GM18508 (cell line): ENCODE results near the gene MED31.
"Not testable (repeated sequence)": the region's sequence is repeated elsewhere in the genome, so short reads cannot be mapped to it uniquely, and the experiment has no call there.

Experiments
- ATAC-seq: cut with Tn5 transposase; IDR thresholded peaks from one replicate; pipeline ENCODE4 v1.9.1; 2021; ENCODE audit warnings: moderate number of reproducible peaks; ENCODE audit not compliant: insufficient read depth, unreplicated experiment

MED31 gene

DNA sequence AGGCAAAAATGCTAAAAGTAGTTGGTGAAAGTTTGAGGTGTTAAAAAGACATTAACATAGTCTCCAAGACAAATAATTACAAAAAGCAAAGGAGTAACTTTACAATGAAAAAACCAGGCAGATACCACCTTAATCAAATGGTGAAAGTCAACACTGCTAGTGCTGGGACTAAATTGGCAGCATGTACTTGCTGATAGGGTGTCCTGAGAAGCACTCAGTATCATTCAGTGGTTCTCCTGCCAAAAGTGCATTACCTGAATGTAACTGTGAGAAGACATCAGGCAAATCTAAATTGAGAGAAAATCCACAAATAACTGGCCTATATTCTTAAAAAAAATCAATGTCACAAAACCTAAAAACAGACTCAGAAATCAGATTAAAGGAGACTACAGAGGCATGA is 18.9 kb downstream of the MED31 start:
- no peak for ATAC-seq

DNA sequence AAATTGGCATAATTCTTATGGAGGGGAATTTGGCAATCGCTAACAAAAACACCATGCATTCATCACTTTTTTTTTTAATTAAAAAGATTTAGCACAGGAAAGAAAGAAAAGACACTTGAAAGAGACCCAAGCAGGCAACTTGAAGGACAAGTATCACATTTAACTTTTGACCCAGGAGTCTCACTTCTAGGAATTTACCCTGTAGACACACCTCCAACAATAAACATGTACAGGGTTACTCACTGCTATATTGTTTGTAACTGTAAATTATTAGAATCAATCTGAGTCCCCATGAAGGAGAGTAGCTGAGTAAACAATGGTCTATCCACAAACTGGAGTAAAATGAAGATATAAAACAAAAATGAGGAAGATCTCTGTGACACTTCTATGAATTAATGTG is 21.0 kb downstream of the MED31 start:
- ATAC-seq, result no peak

DNA sequence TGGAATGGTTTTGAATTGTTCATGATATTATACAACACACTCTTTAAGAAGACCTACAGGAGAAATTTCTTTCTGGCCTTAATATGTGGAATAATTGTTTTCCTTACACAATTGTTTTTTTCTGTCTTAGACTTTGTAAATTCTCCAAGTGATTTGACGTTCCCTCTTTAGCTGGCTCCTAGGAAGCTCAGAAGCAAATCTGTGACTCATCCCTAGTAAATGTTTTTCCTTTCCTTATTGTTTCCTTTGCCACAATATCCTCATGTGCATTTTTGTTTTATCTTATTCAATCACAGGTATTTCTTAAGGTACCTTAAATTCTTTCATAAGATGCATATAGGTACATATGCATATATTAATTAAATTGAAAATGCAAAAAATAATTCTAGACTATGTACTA is 24.4 kb downstream of the MED31 start:
- no peak for ATAC-seq

DNA sequence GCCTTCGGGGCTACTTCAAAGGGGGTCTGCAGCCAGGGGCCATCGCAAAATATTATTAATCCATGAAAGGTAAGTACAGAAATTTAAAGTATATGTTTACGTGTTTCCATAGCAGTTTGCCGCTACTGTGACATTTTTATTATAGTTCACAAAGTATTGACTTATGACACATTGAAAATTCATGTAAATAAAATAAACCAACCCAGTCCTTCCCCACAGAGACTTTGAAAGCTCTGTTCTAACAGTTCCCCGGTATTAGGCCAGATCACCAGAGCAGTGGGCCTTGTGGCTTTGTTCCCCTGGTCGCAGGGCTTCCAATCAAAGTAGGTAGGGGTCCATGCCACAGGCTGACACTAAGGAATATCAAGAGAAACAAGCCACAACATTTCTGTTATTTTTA is 24.8 kb downstream of the MED31 start:
- no peak for ATAC-seq

DNA sequence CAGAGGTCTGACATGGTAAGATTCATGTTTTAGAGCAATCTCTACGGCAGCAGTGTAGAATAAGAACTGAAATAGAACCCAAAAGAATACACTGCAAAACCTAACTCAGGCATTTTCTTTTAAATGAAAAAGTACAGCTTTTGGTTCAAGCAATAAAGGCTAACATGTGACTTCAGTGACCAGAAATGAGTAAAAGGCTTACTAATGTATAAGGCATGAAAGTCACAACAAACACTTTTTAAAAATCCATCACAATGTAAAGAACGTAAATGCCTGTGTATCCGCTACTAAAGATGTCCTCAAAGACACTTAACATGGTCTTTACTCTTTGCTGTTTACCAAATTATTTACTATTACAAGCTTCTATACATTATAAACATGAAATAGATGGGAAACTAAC is 27.5 kb downstream of the MED31 start:
- no peak for ATAC-seq

DNA sequence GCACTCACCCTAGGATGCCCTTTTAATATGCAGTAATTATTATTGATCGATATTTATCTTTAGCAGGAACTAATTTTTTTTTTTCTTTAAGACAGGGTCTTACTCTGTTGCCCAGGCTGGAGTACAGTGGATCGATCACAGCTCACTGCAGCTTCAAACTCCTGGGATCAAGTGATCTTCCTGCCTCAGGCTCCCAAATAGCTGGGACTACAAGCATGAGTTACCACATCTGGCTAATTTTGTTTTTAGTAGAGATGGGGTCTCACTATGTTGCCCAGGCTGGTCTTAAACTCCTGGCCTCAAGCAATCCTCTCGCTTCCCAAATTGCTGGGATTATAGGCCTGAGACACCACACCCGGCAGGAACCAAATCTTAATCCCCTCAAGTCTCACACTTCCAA is 40.2 kb downstream of the MED31 start:
- ATAC-seq, result no peak

DNA sequence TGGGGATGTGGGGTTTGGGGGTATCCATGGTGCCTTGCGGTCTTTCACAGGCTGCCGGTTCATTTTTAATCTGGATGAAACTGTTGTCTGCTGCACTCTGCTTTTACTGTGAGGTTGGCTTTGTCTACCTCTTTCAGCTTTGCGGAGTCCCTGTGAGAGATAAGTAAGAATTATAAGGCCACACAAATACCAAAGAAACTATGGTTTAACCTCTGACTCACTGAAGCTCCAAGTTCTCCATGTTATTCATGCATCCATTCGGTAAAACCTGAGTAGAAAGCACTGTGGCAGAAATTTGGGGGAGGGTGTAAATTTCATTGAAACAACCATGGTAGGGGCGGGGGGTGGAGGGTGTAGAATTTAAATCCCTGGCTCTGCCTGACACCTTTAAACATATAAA is 41.4 kb downstream of the MED31 start:
- ATAC-seq, result no peak

DNA sequence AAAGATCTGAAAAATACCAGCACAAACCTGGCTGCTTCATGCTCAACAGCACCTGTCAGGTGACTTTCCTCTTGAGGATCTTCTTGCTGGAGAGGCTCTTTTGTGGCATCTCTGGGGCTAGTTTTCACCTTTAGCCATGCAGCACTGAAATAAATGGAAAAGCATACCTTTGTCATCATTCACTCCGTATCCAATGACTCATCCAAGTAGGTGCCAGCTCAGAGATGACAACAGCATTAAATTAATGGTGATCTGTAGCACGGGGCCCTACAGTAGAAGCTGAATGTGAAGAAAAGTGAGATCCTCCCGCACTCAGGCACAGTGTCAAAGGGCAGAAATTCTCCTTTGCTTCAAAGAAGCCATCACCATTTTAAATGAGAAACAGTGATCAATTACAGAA is 43.1 kb downstream of the MED31 start:
- ATAC-seq, result no peak

DNA sequence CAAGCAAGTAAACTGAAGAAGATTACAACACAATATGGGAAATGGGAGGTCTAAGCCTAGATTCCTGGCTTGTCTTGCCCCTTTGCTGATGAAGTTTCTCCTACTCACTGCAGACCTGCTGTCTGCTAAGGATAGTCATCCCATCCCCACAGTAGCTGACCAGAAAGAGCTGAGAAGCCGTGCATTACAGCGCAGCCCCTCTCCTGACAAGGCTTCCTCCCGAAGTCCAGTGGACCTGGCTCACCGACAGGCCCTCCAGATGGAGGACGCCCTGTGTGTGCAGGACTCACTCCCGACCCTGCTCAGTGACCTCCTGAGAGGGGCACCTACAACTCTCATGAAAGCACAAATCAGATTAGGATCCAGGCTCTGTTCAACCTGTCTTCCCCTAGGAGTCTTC is 46.3 kb downstream of the MED31 start:
- no peak for ATAC-seq

DNA sequence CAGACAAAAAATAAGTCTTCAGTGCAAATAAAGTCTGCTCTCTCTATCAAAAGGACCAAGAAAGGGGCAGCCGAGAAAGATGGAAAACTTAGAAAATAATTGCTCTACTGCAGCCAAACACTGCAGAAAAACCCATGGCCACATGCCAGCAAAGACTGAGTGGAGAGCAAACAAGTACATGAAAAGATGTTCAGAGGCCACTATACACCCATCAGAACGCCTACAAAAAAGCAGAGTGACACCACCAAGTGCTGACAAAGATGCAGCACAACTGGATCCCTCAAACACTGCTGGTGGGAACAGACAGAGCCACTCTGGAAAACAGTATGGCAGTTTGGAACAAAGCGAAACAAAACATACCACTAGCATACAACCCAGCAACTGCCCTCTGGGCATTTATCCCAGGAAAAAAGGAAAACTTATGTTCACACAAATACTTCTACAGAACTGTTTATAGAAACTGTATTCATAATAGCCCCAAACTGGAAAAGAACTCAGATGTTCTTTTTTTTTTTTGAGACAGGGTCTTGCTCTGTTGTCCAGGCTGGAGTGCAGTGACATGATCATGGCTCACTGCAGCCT is 47.6 kb downstream of the MED31 start:
- no peak for ATAC-seq

DNA sequence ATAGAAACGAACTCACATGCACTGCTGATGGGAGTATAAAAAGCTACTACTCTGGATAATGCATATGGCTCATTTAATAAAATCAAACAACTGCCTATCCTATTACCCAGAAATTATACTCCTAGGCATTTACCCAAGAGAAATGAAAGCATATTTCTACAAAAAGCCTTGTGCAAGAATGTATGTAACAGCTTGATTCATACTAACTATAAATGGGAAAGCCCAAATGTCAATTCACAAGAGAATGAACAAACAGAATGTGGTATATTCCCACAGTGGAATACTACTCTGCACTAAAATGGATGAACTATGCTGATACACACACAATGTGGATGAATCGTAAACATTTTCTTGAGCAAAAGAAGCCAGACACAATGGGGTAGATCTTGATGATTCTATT is 49.3 kb downstream of the MED31 start:
- no peak for ATAC-seq

DNA sequence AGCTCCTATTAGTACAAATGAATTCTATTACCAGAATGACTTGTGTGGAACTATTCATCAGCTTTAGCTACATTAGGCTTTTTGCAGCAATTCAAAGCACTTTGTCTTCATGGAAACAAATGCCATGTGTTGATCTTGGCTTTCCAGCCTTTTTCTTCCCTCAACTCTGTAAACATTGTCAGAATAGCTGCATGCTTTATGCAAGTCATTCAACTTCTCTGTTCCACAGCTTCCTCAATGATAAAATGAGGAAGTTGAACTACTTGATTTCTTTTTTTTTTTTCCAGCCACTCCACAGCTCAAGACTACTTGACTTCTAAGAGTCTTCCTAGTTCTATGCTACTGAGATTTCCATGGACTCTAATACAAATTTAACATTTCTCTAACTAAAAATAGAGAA is 52.0 kb downstream of the MED31 start:
- no peak for ATAC-seq

DNA sequence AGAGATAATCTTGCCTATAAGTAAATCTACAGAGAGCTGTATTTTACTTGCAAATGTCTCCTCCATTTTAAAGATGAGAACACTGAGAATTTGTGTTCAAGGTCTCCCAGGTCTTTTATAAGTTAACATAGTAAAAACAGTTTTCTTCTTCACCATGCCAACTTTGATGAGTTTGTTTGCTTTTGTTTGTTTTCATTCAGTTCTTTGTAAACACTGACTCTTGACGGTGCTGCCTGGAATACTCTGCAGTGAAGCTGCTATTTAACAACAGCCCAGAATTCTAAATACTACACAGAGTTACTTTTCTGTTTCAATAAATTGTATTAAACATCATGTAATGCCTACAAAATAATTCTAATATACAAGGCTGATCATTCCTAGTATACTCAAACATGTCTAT is 53.7 kb downstream of the MED31 start:
- no peak for ATAC-seq

DNA sequence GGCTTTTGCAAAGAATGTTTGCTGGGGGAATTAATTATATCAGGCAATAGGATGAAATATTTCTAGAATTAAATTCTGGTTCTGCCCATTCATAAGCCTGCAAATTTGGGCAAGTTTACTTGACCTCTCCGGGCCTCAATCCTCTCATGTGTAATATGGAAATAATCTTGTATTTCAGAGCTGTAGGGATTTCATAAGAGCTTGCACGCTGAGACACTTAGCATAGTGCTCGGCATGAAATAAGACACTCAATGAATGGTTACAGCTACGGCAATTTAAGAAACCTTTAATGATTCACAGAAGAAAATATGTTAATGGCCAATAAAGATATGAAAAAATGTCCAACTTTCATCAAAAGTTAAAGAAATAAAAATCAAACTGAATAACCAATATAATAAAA is 54.5 kb downstream of the MED31 start:
- no peak for ATAC-seq

DNA sequence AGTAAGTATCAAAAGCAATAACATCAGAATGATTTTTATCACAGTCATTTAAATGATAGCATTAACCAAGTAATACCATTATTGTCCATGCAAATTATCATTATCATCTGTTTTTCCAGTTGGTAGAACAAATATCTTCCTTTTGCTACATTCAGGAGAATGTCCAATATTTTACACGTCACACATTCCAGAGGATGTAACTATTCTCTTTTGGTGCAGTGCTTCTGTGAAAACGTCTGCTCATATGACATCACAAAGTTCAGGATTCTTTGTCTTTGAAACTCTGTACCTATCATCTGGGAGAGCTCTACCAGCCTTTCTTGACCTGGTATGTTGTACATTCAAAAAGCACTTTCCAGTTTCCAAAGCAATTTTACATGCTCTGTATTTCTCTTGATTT is 54.9 kb downstream of the MED31 start:
- ATAC-seq, result no peak

DNA sequence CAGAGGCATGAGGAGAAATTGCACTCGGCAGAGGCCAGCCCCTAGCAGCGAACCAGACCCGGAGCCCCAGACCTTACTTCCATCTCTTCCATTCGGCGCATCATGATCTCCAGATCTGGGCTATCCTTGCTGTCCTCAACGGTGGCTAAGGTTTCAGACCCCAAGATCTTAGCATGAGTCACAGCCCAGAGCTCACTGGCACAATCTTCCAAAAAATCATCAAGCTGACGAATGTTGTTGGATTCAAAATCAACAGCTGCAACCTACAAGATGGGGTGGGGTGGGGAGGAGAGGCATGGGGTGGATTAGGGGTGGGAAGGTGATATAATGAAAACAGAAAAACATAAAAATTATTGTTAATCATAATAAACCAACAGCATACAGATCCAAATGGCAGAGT is 55.3 kb downstream of the MED31 start:
- no peak for ATAC-seq

DNA sequence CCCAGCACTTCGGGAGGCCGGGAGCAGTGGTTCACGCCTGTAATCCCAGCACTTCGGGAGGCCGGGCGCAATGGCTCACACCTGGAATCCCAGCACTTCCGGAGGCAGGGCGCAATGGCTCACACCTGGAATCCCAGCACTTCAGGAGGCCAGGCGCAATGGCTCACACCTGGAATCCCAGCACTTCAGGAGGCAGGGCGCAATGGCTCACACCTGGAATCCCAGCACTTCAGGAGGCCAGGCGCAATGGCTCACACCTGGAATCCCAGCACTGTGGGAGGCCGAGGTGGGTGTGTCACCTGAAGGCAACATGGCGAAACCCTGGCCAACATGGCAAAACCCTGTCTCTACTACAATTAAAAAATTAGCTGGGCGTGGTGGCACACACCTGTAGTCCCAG is 58.0 kb downstream of the MED31 start:
- ATAC-seq, result not testable (repeated sequence)
